IMR-90 (cell line): ENCODE results near the gene PPAN. TPM values are rescaled to one million over a fixed set of nuclear protein-coding genes. Genes with fewer than 3 reads are reported as not detected.

Source experiments
- ATAC-seq: fragments of 200-7000 bp; cut with Tn5 transposase; 2 replicates; pipeline ENCODE4 v1.9.1; 2020; ENCODE audit warnings: low read depth, mild to moderate bottlenecking, moderate library complexity
- BruUV-seq: library from RNA; stranded (reverse); fragments of 400-500 nt; replicated peaks from 2 replicates; lab custom pipeline; 2021; lab: Mats Ljungman, UMichigan
- CTCF ChIA-PET: fragments of 300-600 bp; formaldehyde crosslinking; extraction: SDS; loops from one replicate; lab custom pipeline; 2021; ENCODE audit warnings: antibody characterized with exemption; lab: Yijun Ruan, JAX
- POLR2A ChIA-PET: fragments of 300-600 bp; sonication (Branson Sonifier 250); formaldehyde crosslinking; loops from one replicate; lab custom pipeline; 2022; ENCODE audit warnings: antibody characterized with exemption; ENCODE audit not compliant: unreplicated experiment; lab: Charles Lee
- DNase-seq: peaks from one replicate; pipeline ENCODE4 v3.0.0; 2013
- H2AFZ ChIP-seq: replicated peaks from 2 replicates; pipeline ENCODE3; 2013; ENCODE audit warnings: low read length, mild to moderate bottlenecking; ENCODE audit not compliant: poor library complexity
- H2AK5ac ChIP-seq: 2 replicates; pipeline ENCODE4 v1.6.1; 2013; ENCODE audit warnings: low read depth, low read length, inconsistent platforms
- H2AK9ac ChIP-seq: replicated peaks from 2 replicates; pipeline ENCODE3; 2013; ENCODE audit warnings: mild to moderate bottlenecking, low read depth, low read length, moderate library complexity; ENCODE audit not compliant: poor library complexity
- H2BK120ac ChIP-seq: 2 replicates; pipeline ENCODE4 v1.6.1; 2013; ENCODE audit warnings: low read depth, low read length, inconsistent platforms
- H2BK15ac ChIP-seq: 3 replicates; pipeline ENCODE4 v1.6.1; 2013; ENCODE audit warnings: low read depth, low read length, inconsistent platforms
- H2BK20ac ChIP-seq: 2 replicates; pipeline ENCODE4 v1.6.1; 2013; ENCODE audit warnings: low read depth, mild to moderate bottlenecking, inconsistent platforms, low read length, moderate library complexity
- H2BK5ac ChIP-seq: 2 replicates; pipeline ENCODE4 v1.6.1; 2013; ENCODE audit warnings: mild to moderate bottlenecking, low read depth, low read length, inconsistent platforms; ENCODE audit not compliant: poor library complexity, severe bottlenecking
- H3K14ac ChIP-seq: replicated peaks from 2 replicates; pipeline ENCODE4 v1.6.1; 2013; ENCODE audit warnings: low read depth, low read length, inconsistent platforms
- H3K18ac ChIP-seq: 2 replicates; pipeline ENCODE4 v1.6.1; 2013; ENCODE audit warnings: low read depth, low read length, control low read depth
- H3K23ac ChIP-seq: 2 replicates; pipeline ENCODE4 v1.6.1; 2013; ENCODE audit warnings: low read depth, low read length, inconsistent platforms
- H3K27ac ChIP-seq: 2 replicates; pipeline ENCODE4 v1.5.1; 2013; ENCODE audit warnings: mild to moderate bottlenecking, control low read depth, low read length; ENCODE audit not compliant: insufficient read depth
- H3K27me3 ChIP-seq: 2 replicates; pipeline ENCODE4 v1.6.1; 2013; ENCODE audit warnings: low read length; ENCODE audit not compliant: control insufficient read depth, insufficient read depth
- H3K36me3 ChIP-seq: 2 replicates; pipeline ENCODE4 v1.6.1; 2013; ENCODE audit warnings: low read length, mixed read lengths; ENCODE audit not compliant: control insufficient read depth, insufficient read depth
- H3K4ac ChIP-seq: 2 replicates; pipeline ENCODE4 v1.6.1; 2013; ENCODE audit warnings: low read depth, low read length, inconsistent platforms
- H3K4me1 ChIP-seq: 2 replicates; pipeline ENCODE4 v1.6.1; 2013; ENCODE audit warnings: low read length, mixed read lengths; ENCODE audit not compliant: control insufficient read depth, insufficient read depth
- H3K4me2 ChIP-seq: 2 replicates; pipeline ENCODE4 v1.6.1; 2013; ENCODE audit warnings: low read depth, mild to moderate bottlenecking, control low read depth, low read length, moderate library complexity
- H3K4me3 ChIP-seq: 2 replicates; pipeline ENCODE4 v1.5.1; 2013; ENCODE audit warnings: low read depth, mild to moderate bottlenecking, control low read depth, low read length, moderate library complexity; ENCODE audit not compliant: insufficient read depth
- H3K56ac ChIP-seq: 2 replicates; pipeline ENCODE4 v1.6.1; 2013; ENCODE audit warnings: low read length, inconsistent platforms; ENCODE audit not compliant: insufficient read depth; ENCODE audit errors: extremely low read depth
- H3K79me1 ChIP-seq, 2 experiments: 2 replicates each; pipeline ENCODE4 v1.6.1; 2013; ENCODE audit warnings: low read length in 2 of 2, inconsistent platforms in 1 of 2, low read depth in 1 of 2
- H3K9ac ChIP-seq: 2 replicates; pipeline ENCODE4 v1.6.1; 2013; ENCODE audit warnings: low read depth, low read length, control low read depth
- H3K9me1 ChIP-seq: 2 replicates; pipeline ENCODE4 v1.6.1; 2013; ENCODE audit warnings: low read length, inconsistent platforms; ENCODE audit not compliant: insufficient read depth
- H3K9me3 ChIP-seq: 2 replicates; pipeline ENCODE4 v1.6.1; 2013; ENCODE audit warnings: low read length; ENCODE audit not compliant: control insufficient read depth, insufficient read depth
- H4K20me1 ChIP-seq: 2 replicates; pipeline ENCODE4 v1.6.1; 2013; ENCODE audit warnings: low read length, inconsistent platforms; ENCODE audit not compliant: insufficient read depth
- H4K5ac ChIP-seq: 2 replicates; pipeline ENCODE4 v1.6.1; 2013; ENCODE audit warnings: mild to moderate bottlenecking, low read depth, low read length, control low read depth
- H4K8ac ChIP-seq, 2 experiments: 2 replicates each; pipeline ENCODE4 v1.6.1; 2013; ENCODE audit warnings: low read depth in 2 of 2, low read length in 2 of 2, control low read depth in 1 of 2, inconsistent platforms in 1 of 2
- H4K91ac ChIP-seq: 2 replicates; pipeline ENCODE4 v1.6.1; 2013; ENCODE audit warnings: low read depth, low read length, inconsistent platforms; ENCODE audit not compliant: insufficient read depth
- MAFK ChIP-seq: IDR thresholded peaks from 2 replicates; pipeline ENCODE4 v1.6.1; 2012; ENCODE audit warnings: low read depth, low read length, improper control_type of control experiment
- RCOR1 ChIP-seq: IDR thresholded peaks from 2 replicates; pipeline ENCODE4 v1.6.1; 2012; ENCODE audit warnings: mild to moderate bottlenecking, low read length, improper control_type of control experiment; ENCODE audit not compliant: insufficient replicate concordance
- SMC3 ChIP-seq: fragments of 150-350 bp; IDR thresholded peaks from 2 replicates; pipeline ENCODE4 v1.6.1; 2016; ENCODE audit warnings: low read depth, mild to moderate bottlenecking, antibody characterized with exemption, low read length, moderate library complexity
- WGBS, 2 experiments: methylation state at CpG; one replicate each; pipeline versions ENCODE4 v1.1.5 to v1.1.7; 2013; ENCODE audit warnings: missing lambda C conversion rate in 2 of 2; ENCODE audit not compliant: insufficient read length in 1 of 2; ENCODE audit errors: extremely low coverage in 2 of 2; 5-methylcytosine and 5-hydroxymethylcytosine counted together
- dilution Hi-C: fragments of 300-500 bp; cut with HindIII; formaldehyde crosslinking; loops from one replicate; pipeline ENCODE4 v1.14.3; 2018; ENCODE audit warnings: low sequenced_read_pairs; ENCODE audit not compliant: unreplicated experiment
- in situ Hi-C: fragments of 300-500 bp; cut with MboI; formaldehyde crosslinking; loops from 3 replicates; pipeline ENCODE4 v1.14.3; 2019; ENCODE audit warnings: low sequenced_read_pairs, inconsistent platforms, mixed read lengths
- intact Hi-C: fragments of 100-400 bp; cut with micrococcal nuclease; formaldehyde crosslinking; loops from 2 replicates; pipeline ENCODE4 v1.10.0; 2022
- polyA plus RNA-seq, 3 experiments: library from polyadenylated mRNA; depleted of rRNA; stranded (reverse); fragments of >200 nt; gene quantifications; 2 replicates each; pipeline ENCODE4 v1.2.3, GENCODE V29; 2012; ENCODE audit warnings: low replicate concordance in 1 of 3
- total RNA-seq: library from RNA; depleted of rRNA; stranded (reverse); fragments of >200 nt; gene quantifications from 2 replicates; pipeline ENCODE4 v1.2.3, GENCODE V29; 2012

The PPAN gene
- total and polyA plus RNA-seq, 2 of the 4 experiments (the other 2 are of a cell fraction): 24.0 to 41.6 TPM

DNA sequence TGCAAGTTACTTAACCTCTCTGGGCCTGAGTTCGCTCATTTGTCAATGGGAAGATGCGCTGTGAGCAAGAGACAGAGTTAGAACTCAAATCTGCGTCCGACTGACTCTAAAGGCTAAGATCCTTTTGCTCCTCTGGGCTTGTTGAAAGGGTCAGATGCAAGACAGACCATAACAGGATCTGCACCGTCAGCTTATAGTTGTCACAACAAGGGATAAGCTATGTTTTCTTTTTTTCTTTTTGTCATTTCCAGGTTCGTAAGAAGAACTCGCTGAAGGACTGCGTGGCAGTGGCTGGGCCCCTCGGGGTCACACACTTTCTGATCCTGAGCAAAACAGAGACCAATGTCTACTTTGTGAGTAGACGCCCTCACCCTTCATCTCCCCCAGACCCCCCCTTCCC, 1.1 kb downstream of the PPAN start:
- Histone ChIP-seq H3K56ac (peak overlapping the region; percentile 10), H3K4me3 (peak overlapping the region; percentile 76), H3K9me3 (no peaks in the 10 kb centered on the region), H2AK9ac (peak overlapping the region; percentile 95), H2AFZ (no peak overlapping the region), H3K4ac (peak overlapping the region; percentile 57; the same call in 1 of the 2 replicates), H3K27me3 (no peaks in the 10 kb centered on the region), H3K27ac (peak overlapping the region; percentile 82), H4K5ac (peak overlapping the region; percentile 56; the same call in 1 of the 2 replicates), H2BK20ac (no peak overlapping the region), H2AK5ac (peak overlapping the region; percentile 48), H4K91ac (peak overlapping the region; percentile 71; the same call in 1 of the 2 replicates), H2BK15ac (no peak overlapping the region), H3K9ac (peak overlapping the region; percentile 81), H3K4me2 (peak overlapping the region; percentile 74), H4K20me1 (0 out of 2 replicates have a peak, but pooled peaks cover 5% of the 10 kb centered on the region), H3K23ac (no peak overlapping the region), H2BK5ac (peak overlapping the region; percentile 87), H3K14ac (peak overlapping the region; percentile 50), H2BK120ac (no peak overlapping the region), H4K8ac (peak overlapping the region; percentile 89 to 93; a peak in 3 of 4 replicates), H3K4me1 (peaks cover 4% of the 10 kb centered on the region), H3K36me3 (peaks cover 35% of the 10 kb centered on the region), H3K18ac (no peak overlapping the region), H3K9me1 (no peaks in the 10 kb centered on the region), H3K79me1 (peaks cover 16 to 34% of the 10 kb centered on the region in 2 experiments)
- ATAC-seq (no peak), DNase-seq (no peak)
- ChIA-PET CTCF (no interaction called here), POLR2A (interaction anchor here (0.6 kb wide), 1 partner anchor 96 kb away, joined by 15 read pairs; no protein-coding TSS in a partner anchor)
- intact Hi-C loops (loop anchor here (5.0 kb wide), 1 partner anchor 145 kb away; the partner anchor contains the start of gene MRPL4), dilution Hi-C loops (no loop called here), in situ Hi-C loops (no loop called here)
- no TSS peak for BruUV-seq
- 100% methylated on average over 3 of the region's 10 CpGs; no CpG with 5 or more reads in 1 of the 2 experiments for WGBS, 2 experiments
- no peak for TF ChIP-seq RCOR1
- no peak for TF ChIP-seq SMC3
- peak; percentile 56; the same call in 1 of the 2 replicates for TF ChIP-seq MAFK
